Osteocyte (in vitro differentiated cells): ENCODE measurements around the gene ERG28. TPM values are rescaled to one million over a fixed set of nuclear protein-coding genes. Genes with fewer than 3 reads are reported as not detected.

Experiments used
- DNase-seq: peaks from one replicate; pipeline ENCODE4 v3.0.0; 2021; ENCODE audit warnings: mixed read lengths; ENCODE audit not compliant: unreplicated experiment; ENCODE audit errors: extremely low spot score
- H3K27ac Mint-ChIP-seq: one replicate; pipeline ENCODE4 v1.8.0; 2021; ENCODE audit warnings: mild to moderate bottlenecking, mixed read lengths; ENCODE audit not compliant: unreplicated experiment
- H3K27me3 Mint-ChIP-seq: one replicate; pipeline ENCODE4 v1.8.0; 2021; ENCODE audit warnings: mixed read lengths; ENCODE audit not compliant: unreplicated experiment
- H3K36me3 Mint-ChIP-seq: one replicate; pipeline ENCODE4 v1.8.0; 2021; ENCODE audit warnings: mixed read lengths; ENCODE audit not compliant: unreplicated experiment
- H3K4me1 Mint-ChIP-seq: one replicate; pipeline ENCODE4 v1.8.0; 2021; ENCODE audit warnings: mixed read lengths; ENCODE audit not compliant: unreplicated experiment
- H3K4me3 Mint-ChIP-seq: one replicate; pipeline ENCODE4 v1.8.0; 2021; ENCODE audit warnings: mild to moderate bottlenecking, moderate library complexity, mixed read lengths; ENCODE audit not compliant: unreplicated experiment
- H3K9me3 Mint-ChIP-seq: one replicate; pipeline ENCODE4 v1.8.0; 2021; ENCODE audit warnings: mixed read lengths; ENCODE audit not compliant: unreplicated experiment
- total RNA-seq: library from RNA; stranded (reverse); gene quantifications from 2 replicates; pipeline ENCODE4 v1.2.1, GENCODE V29; 2021
- TF ChIP-seq, protein P1 (sequence below): fragments of 200-600 bp; sonication (generic); IDR thresholded peaks from 2 replicates; pipeline ENCODE4 v1.5.0; 2021; ENCODE audit warnings: antibody characterized with exemption, mild to moderate bottlenecking, moderate library complexity

The ERG28 gene
- total RNA-seq, 1 donor from 2014 or later = 19.6 TPM

DNA sequence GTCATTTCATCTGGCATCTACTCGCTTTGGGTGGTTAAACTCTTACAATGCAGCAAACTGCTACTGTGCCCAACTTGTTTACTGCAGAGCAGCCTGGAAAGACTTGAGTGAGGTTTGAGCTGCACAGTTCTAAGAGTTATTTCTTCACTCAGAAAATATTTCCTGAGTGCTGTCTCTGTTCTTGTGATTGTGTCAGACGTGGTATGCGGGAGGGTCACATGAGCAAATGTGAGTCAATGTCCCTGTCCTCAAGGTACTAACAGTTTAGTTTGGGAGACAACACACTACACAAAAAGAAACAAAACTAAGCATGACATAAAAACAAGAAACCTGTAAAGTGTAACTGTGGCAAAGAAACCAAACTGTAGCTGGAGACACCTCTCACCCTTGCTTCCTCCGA is 49.8 kb downstream of the ERG28 start:
- H3K27me3 Mint-ChIP-seq = peaks cover 8% of the 10 kb centered on the region
- peaks cover 3% of the 10 kb centered on the region for H3K4me1 Mint-ChIP-seq
- TF ChIP-seq, protein P1, sequence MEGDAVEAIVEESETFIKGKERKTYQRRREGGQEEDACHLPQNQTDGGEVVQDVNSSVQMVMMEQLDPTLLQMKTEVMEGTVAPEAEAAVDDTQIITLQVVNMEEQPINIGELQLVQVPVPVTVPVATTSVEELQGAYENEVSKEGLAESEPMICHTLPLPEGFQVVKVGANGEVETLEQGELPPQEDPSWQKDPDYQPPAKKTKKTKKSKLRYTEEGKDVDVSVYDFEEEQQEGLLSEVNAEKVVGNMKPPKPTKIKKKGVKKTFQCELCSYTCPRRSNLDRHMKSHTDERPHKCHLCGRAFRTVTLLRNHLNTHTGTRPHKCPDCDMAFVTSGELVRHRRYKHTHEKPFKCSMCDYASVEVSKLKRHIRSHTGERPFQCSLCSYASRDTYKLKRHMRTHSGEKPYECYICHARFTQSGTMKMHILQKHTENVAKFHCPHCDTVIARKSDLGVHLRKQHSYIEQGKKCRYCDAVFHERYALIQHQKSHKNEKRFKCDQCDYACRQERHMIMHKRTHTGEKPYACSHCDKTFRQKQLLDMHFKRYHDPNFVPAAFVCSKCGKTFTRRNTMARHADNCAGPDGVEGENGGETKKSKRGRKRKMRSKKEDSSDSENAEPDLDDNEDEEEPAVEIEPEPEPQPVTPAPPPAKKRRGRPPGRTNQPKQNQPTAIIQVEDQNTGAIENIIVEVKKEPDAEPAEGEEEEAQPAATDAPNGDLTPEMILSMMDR = no peak
- H3K36me3 Mint-ChIP-seq = no peaks in the 10 kb centered on the region
- H3K9me3 Mint-ChIP-seq = peaks cover 7% of the 10 kb centered on the region
- no peak for DNase-seq
- H3K4me3 Mint-ChIP-seq = no peak overlapping the region
- no peak overlapping the region for H3K27ac Mint-ChIP-seq

DNA sequence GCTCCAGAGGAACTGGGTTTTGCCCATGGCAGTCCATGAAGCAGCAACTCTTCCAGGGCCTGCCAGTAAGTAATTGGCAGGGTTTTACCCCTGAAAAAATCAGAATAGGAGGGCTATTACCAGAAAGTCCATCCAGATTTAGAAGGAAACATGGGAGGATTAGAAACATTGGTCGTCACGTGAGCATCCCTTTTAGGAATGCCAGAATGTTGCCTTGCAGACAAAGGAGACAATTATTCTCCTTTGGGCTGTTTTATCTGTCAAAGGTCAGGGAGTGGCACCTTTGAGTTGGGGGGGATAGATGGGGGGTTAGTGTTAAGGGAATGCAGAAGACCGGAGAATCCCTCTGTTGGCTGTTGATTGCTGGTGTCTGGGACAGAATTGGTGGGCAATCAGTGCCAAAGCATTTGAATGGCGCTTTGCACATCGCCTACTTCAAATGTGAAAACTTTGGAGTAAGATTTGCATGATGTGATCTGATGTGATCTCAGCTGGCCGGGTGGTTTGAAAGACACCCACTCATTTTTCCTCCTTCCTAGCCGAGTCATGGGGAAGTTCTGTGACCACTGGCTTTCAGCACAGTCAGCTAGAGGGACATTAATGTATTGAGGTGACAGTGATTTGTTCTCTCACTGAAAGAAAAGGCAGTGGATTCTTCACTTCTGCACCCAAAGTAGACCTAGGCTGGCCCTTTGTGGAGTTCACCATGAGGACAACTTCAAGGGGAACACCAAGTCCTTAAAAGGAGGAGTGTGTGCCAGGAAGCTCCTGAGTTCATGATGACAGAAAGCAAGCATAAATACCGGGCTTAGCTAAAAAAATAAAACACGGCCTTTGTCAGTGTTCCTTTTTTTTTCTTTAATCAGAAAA is 50.8 kb downstream of the ERG28 start:
- DNase-seq = no peak
- peaks cover 6% of the 10 kb centered on the region for H3K27me3 Mint-ChIP-seq
- TF ChIP-seq, protein P1 = no peak
- no peak overlapping the region for H3K27ac Mint-ChIP-seq
- peaks cover 3% of the 10 kb centered on the region for H3K4me1 Mint-ChIP-seq
- H3K9me3 Mint-ChIP-seq = peaks cover 7% of the 10 kb centered on the region
- no peaks in the 10 kb centered on the region for H3K36me3 Mint-ChIP-seq
- H3K4me3 Mint-ChIP-seq = no peak overlapping the region

DNA sequence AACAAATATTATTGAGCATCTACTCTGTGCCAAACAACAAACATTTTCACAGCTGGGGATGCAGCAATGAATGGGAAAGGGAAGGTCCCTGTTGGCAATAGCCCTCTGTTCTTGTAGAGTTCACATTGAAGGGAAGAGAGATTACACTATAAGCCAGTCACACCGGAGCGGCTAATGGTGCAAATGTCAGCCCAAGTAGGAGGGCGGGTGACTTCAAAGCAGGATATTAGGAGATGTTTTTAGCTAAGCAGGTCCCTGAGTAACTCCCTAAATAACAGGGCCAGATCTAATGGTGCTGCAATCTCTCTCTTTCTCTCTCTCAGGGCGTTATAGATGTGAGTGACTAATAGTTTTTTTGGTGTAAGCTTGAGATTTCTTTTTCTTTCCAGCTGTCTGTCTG is 51.6 kb downstream of the ERG28 start:
- peaks cover 7% of the 10 kb centered on the region for H3K9me3 Mint-ChIP-seq
- H3K27ac Mint-ChIP-seq = no peak overlapping the region
- TF ChIP-seq, protein P1 = no peak
- H3K36me3 Mint-ChIP-seq = no peaks in the 10 kb centered on the region
- no peak for DNase-seq
- peaks cover 3% of the 10 kb centered on the region for H3K4me1 Mint-ChIP-seq
- H3K27me3 Mint-ChIP-seq = peaks cover under 1% of the 10 kb centered on the region
- no peak overlapping the region for H3K4me3 Mint-ChIP-seq

DNA sequence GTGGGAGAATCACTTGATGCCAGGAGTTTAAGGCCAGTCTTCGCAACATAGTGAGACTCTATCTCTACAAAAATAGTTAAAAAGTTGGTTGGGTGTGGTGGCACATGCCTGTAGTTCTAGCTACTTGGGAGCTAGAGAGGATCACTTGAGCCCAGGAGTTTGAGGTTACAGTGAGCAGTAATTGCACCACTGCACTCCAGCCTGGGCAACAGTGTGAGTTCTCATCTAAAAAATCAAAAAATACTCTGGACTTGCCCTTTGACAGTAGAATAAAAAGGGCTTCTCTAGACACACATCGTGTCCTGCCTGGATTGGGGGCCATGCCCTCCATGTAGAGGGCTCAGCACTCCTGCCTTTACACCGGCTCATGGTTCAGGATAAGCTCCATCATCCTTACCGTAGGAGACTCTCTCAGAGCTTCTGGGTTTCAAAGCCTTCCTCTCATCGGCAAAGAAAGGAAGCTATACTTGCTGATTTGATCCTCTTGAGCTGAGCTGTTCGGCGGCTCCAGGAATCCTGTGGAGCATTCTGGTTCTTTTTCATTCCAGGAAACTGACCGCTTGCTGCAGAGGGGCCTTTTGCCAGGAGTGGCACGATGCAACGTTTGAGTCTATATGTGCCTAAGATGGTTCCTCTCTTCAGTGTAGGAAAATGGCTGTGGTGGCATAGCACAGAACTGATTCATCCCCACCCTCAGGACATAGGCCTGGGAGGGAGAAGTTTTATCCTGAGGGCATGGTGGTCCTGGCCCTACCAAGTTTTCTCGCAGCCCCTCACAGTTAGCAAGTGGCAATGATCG is 52.6 kb downstream of the ERG28 start:
- no peak for DNase-seq
- Mint-ChIP-seq H3K4me1 (peaks cover 3% of the 10 kb centered on the region), H3K4me3 (no peak overlapping the region), H3K27me3 (no peaks in the 10 kb centered on the region), H3K27ac (no peak overlapping the region), H3K9me3 (peaks cover 5% of the 10 kb centered on the region), H3K36me3 (no peaks in the 10 kb centered on the region)
- TF ChIP-seq, protein P1 = no peak

DNA sequence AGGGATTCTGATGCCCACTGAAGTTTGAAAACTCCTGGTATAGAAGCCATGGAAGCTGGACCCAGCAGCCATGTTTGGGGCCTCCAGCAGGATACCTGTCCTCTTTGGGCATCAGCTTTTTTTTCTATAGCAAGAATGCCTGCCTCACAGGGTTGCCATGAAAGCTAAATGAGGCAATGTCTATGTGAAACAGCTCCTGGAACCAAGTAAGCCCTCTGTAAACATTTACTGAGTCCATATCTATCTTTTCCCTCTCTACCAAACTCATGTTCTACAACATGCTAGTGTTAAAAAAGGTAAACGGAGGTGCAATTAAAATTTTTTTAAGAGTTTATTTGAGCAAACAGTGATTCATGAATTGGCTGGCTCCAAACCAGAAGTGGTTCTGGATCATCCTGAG is 53.6 kb downstream of the ERG28 start:
- DNase-seq = no peak
- Mint-ChIP-seq H3K27me3 (peaks cover 1% of the 10 kb centered on the region), H3K4me1 (peaks cover 3% of the 10 kb centered on the region), H3K36me3 (no peaks in the 10 kb centered on the region), H3K4me3 (no peak overlapping the region), H3K27ac (no peak overlapping the region), H3K9me3 (no peaks in the 10 kb centered on the region)
- TF ChIP-seq, protein P1 = no peak
